Activated naive CD4-positive, alpha-beta T cell treated with Interleukin-2 at 50 U/mL for 16 hours (primary cell): ENCODE results near the gene CCDC201.
"Not testable (repeated sequence)": the region's sequence is repeated elsewhere in the genome, so short reads cannot be mapped to it uniquely, and the experiment has no call there.

Experiments
- DNase-seq: peaks from one replicate; pipeline ENCODE4 v3.0.0-alpha.2; 2020

CCDC201 gene

DNA sequence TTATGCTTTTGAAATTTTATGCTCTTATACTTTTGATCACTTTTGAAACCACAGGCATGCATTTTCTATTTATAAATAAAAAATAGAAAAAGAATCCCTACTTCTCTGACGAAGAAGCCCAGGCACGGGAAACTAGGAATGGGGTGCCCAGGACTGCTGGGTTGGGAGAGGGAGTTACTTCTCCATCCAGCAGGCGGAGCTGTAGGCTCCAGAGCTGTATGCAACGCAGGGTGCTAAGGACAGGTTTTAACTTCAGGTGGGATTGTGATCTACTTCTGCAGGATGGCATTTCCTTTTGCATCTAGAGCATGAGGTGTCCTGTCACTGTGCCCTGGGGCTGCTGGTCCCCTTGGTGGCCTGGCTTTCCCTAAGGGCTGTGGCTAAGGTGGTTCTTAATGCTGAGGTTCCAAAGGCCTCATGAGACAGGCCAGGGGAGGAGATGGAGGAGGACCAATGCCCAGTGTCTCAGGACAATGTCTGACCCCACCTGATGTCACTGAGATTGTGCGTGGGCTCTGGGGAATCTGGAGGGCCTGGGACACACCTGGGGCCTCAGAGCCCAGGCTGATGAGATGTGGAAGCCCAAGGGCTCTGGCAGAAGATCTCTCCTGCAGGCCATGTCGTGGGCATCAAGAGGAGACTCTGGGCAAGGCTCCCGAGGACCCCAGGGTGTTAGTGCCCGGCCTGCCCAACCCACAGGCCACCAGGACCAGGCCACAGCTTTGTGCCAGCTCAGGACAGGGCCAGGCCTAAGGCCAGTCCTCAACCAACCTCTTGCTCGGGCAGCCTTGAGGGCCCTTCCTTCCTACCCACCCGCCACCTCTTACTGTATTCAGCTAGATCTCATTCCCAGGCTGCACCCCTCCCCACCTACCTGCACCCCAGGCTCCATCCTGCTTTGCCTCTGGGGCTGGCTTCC lies 507 bp downstream of the CCDC201 start:
- DNase-seq, result no peak

DNA sequence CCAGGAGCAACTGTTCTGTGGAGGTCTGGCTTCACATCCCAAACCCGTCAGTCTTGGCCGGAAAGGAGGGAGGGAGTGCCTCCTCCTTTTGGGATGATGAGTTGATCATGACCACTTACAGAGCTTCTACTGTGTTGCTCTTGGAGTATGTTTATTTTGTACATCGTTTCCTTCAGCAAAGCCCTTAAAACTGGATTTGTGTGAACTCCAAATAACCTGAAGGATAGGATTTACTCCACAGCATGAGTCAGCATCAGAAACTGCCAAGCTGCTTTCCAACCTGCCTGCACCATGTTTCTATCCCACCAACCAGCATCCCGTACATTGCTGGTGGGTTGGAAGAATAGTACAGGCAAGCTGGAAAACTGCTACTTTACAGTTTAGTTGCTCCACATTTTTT lies 3.5 kb downstream of the CCDC201 start:
- DNase-seq, result no peak

DNA sequence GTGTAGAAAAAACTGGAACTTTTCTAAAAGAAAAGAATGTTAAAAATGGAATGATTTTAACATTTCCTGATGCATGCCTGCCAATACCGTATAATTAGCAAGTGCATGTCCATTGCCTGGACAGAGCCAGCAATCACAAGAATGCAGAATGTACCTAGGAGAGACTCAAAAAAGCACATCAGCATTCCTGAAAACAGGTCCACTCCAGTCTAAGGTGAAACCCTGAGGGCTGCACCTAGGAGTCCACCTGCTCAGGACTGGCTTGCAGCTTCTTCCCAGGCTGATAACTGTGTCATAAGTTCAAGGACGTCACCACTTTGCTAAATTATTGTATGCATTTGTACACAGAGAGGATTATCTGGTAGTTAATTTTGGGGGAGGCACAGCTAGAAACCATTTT lies 5.4 kb downstream of the CCDC201 start:
- no peak for DNase-seq

DNA sequence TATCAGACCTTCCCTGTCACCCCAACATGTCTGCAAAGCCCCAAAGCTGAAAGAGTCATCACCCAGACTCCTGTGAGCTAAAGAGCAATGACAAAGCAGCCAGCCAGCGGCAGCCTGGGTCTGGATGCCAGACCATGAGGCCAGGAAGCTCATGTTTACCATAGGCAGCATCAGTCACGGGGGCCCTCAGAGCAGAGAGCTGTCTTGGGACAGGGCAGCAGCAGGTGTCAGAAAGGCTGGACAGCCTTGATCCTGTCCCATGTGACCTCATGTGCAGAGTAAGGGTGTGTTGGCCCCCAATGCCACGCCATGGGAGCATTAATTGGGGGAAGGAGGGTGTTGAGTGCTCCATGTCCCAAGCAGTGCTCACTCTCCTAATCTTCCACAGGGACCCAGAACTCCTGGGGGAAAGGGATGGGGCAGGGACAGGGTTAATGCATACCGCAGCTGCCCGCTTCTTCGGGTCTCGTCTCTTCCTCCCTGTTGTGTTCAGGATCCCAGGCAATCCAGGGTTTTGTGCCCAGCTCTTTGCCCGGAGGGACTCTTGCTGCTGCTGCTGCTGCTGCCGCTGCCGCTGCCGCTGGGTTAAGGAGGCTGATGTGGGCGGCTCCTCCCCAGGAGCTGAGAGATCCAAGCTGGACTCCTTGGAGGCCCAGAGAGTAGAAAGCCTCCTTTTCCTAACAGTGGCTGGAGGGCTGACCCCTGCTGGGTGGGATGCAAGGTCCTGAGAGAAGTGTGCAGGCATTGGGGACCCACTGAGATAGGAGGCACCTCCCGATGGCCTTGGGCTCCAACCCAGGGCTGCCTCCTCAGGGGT lies 7.1 kb downstream of the CCDC201 start:
- DNase-seq, result no peak

DNA sequence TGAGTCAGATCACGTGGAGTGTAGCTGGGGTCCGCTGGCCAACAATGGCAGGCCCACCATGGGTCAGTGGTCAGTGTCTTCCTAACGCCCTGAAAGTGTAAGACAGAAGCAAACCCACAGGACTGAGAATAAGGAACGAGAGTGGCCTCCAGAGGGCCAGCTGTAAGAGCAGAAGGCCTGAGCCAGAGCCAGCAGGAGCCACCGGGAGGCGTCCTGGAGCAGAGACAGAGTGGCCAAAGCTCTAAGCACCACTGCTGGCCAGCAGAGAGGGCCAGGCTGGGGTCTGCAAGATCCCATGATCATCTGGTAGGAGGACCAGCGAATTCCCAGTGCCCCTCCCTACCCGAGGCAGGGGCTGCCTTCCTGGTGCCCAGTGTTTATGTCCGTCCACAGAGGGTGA lies 9.2 kb downstream of the CCDC201 start:
- DNase-seq, result no peak

DNA sequence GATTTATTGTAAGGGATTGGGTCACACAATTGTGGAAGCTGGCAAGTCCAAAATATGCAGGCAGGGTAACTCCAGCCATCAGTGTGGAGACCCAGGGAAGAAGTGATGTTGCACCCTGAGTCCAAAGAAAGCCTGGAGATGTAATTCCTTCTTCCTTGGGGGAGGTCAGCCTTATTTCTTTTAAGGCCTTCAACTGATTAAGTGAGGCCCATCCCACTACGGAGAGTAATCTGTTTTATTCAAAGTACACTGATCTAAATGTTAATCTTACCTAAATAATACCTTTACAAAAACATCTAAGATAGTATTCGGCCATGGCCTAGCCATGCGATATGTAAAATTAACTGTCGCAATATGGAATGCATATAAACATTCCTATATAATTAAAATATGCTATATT lies 16.0 kb downstream of the CCDC201 start:
- DNase-seq, result not testable (repeated sequence)

DNA sequence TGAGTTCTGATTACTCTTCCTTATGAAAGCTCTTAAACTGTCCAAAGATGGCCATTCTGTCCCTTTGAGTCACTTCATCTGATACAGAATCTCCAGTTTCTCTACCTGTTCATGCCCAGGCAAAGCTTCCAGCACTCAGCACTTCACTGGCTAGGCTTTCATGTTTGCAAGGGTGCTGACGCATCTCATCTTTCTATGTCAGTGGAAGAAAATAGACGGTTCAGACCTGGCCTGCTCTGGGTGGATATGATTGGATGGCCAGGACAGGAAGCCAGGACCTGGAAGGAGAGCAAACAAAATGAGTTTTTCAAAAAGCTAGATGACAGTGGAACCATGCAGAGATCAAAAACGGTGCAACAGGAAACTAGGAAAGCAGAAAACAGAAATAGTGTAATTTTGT lies 17.2 kb downstream of the CCDC201 start:
- DNase-seq, result not testable (repeated sequence)

DNA sequence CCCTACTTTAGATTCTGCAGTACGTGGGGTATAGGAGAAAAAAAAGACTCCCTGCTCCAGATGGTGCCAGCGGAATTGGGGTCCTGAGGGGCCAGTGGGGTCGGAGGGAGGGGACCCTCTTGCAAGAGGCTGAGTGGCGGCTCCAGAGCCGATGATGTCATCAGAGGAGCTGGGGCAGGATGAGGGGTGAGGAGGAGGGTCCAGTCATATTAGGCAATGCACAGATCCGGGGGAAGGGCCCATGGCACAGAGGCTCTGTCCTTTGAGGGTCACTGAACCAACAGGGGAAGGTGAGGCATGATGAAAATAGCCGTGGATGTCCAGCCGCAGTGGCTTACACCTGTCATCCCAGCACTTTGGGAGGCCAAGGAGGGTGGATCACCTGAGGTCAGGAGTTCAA lies 19.4 kb downstream of the CCDC201 start:
- not testable (repeated sequence) for DNase-seq

DNA sequence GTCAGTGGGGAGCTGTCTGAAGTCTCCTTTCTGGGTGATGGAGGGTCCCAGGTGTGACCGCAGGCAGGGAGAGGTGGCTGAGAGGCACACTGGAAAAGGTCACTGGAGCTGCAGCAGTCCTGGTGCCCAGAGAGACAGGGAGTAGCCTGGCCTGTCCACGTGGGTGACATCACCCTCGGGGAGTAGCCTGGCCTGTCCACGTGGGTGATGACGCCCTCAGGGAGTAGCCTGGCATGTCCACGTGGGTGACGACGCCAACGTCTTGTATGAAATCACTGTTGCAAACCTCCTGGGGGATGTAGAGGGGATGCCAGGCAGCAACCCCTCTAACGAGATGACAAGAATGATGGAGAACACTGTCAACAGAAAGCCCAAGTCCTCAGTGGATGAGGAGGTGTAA lies 19.9 kb downstream of the CCDC201 start:
- DNase-seq, result not testable (repeated sequence)

DNA sequence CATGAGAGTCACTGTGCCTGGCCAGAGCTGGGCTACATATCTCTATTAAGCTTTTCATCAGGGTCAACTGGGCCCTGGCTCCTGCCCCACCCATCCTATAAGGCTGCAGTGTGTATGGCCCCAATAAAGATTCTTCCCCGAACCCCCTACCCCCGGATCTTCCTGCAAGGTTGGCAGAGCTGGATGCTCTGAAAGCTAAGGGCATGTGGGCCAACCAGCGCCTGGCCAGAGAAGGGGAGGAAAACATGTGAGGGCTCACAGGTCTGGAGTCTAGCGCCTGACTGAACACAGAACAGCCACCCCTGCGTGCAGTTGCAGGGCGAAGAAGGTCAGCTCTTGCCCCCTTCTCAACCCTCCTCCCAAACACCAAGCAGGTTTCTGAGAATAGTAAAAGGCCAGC lies 24.1 kb downstream of the CCDC201 start:
- DNase-seq, result not testable (repeated sequence)

DNA sequence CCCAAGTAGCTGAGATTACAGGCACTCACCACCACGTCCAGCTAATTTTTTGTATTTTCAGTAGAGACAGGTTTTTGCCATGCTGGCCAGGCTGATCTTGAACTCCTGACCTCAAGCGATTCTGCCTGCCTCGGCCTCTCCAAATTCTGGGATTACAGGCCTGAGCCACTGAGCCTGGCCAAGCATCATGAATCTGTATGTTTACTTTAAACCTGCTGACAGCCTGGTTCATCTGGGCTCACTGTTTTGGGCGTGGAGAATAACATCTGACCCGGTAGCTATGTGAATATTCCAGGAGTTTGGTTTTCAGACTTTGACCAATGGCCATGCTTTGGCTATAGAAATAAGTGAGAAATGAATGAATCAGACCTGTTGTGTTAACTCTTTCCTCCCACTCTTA lies 26.3 kb downstream of the CCDC201 start:
- not testable (repeated sequence) for DNase-seq

DNA sequence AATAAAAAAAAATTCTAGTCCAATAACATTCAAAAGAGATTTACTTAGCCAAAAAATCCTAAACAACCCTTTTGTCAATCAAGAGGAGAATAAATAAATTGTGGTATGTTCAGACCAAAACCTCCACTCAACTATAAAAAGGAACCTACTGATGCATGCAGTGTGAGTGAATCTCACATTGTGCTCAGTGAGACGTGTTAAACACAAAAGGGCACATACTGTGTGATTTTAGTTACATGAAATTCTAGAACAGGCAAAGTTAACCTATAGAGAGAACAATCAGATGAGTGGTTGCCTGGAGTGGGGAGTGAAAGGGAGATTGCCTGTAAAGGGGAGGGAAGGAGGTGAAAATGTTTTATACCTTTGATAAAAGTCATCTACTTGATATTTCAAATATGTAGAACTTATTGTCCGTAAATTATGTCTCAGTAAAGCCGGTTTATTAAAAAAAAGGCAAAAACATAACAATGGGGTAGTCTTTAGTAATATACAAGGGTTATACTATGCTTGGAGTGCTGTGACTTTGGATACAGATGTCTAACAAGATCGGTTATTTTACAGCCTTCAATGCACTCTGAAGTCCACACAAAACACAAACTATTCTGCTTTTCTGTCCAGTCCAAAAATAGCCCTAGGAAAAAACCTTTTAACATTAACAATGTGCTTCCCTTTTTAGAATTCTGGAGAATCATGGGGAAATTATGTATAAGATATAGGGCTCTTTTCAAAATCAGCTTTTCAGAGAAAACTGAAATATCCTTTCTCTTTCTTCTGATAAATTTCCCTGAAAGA lies 30.8 kb downstream of the CCDC201 start:
- DNase-seq, result not testable (repeated sequence)

DNA sequence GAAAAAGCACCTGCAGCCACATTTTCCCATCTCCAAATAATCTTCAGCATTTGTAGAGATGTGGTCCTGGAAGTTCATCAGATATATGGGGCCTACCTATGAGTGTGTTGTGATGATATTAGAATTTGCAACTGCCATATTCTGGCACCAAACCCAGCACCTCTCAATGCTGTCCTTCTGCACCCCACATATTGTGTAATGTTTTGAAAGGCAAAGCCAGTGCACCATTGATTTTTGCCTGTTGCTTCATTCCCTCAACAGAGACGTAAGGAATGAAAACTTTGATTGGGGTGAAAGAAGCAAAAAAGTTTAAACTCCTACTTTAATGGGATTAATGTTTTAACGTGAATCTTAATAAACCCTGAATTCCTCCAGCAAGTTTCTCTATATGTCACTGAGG lies 34.0 kb downstream of the CCDC201 start:
- DNase-seq, result not testable (repeated sequence)

DNA sequence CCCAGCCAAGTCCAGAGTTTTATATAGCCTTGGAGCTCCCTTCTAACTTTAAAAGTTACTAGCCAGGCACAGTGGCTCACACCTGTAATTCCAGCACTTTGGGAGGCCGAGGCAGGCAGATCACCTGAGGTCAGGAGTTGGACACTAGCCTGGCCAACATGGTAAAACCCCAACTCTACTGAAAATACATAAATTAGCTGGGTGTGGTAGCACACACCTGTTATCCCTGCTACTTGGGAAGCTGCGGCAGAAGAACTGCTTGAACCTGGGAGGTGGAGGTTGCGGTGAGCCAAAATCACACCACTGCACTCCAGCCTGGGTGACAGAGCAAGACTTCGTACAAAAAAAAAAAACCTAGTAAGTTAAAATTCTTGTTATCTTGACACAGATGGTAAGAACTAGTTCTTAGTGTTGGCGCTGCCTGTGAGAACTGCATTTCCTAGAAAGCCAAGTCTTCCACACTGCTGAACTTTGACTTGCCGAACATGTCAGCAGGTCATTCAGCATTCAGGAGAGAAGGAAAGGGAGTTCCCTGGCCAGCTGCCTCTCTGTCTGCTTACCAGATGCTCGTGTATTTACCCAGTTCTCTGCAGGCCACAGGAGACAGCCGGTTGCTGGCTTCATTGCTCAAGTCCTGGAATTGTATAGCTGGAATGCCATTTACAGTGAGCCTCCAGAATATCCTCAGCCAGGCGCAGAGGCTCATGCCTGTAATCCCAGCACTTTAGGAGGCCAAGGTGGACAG lies 40.3 kb downstream of the CCDC201 start:
- not testable (repeated sequence) for DNase-seq

DNA sequence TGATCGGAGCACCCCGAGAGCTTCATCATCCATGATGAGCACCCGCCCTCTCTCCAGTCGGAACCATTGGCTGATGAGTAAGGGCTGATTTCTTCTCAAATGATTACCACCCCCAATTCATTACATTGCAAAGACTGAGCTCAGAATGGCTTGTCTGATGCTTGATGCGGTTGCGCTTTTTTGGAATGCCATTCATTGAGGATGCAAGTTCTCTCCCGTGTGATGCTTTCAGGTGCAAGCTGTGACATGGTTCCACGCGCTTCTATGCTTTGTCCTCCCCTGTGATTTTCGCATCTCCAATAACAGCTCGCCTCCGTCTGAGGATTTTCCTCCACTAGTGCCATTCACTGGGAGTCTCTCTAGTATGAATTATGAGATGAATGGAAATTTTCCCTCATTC lies 43.0 kb downstream of the CCDC201 start:
- not testable (repeated sequence) for DNase-seq

DNA sequence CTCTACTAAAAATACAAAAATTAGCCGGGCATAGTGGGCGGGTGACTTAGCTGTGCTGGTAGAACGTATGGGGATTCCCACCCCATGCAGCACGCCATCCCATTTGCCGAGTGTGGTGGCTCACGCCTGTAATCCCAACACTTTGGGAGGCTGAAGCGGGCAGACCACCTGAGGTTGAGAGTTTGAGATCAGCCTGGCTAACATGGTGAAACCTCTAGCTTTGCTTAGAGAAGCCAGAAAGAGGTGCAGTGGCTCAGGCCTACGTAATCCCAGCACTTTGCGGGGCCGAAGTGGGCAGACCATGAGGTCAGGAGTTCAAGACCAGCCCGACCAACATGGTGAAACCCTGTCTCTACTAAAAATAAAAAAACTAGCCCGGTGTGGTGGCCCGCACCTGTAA lies 45.2 kb downstream of the CCDC201 start:
- not testable (repeated sequence) for DNase-seq

DNA sequence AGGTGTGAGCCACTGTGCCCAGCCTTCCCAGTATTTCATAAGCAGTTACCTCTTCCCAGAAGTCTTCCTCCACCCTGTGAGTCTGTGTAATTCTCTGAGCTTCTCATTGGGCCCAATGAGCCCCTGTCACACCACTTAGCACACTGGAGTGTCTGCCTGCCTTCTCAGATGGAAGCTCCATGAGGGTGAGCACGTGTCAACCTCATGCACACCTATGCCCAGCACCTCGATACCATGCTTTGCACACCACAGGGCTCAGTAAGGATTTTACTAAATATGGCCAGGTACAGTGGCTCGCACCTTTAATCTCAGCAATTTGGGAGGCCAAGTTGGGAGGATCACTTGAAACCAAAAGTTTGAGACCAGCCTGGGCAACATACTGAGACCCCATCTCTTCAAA lies 46.3 kb downstream of the CCDC201 start:
- DNase-seq, result not testable (repeated sequence)

DNA sequence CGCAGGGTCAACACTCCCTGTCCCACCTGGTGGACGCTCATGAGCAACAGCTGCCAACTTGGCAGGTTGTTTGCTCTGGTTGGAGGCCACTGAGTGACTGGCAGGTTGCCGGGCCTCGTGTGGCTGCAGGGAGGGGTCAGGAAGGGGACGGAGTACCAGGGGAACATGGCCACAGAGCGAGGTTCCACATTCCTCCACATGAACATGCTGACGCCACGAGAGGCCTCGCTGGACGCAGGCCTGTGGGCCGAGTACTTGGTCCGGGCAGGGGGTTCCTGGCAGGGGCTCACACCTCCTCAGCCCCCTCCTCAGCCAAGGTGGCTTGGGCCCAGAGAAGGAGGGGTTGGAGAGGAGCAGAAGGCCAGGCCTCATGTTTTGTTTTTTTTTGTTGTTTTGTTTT lies 54.1 kb downstream of the CCDC201 start:
- not testable (repeated sequence) for DNase-seq

DNA sequence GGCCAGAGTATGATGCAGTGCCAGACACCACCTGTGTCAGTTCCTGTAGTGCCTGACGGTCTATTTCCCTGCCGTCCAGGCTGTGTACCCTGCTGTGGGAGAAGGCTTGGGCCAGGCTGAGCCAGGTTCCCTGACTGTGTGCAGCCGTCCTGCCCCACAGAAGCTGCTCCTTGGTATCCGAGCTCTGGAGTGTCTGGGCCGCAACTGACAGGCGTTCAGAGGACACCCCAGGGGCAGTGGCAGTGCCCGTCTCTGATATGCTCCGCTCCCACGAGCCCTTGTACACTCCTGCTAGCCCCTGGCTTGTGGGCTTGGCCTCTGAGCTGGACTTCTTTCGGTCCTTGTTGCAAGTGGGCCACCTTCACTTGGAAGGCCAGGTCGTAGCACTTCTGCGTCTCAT lies 55.0 kb downstream of the CCDC201 start:
- DNase-seq, result not testable (repeated sequence)

DNA sequence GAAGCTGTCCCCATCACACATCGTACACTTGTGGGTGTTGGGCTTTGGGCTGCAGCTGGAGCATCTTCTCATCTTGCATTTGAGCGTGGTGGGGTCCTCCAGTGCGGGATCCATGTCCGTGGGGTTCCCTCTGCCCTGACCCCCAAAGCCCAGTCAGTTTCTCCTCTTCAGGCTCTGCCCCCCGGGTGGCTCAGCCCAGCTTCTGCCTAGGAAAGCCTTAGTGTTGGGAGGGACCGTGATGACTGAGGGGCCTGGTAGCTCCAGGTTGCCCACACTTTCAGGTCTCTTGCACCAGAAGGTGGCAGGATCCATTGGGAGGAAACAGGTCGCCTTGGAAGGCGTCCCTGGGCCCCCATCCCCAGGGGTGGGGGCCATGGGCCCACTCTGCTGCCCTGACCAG lies 55.9 kb downstream of the CCDC201 start:
- DNase-seq, result not testable (repeated sequence)

DNA sequence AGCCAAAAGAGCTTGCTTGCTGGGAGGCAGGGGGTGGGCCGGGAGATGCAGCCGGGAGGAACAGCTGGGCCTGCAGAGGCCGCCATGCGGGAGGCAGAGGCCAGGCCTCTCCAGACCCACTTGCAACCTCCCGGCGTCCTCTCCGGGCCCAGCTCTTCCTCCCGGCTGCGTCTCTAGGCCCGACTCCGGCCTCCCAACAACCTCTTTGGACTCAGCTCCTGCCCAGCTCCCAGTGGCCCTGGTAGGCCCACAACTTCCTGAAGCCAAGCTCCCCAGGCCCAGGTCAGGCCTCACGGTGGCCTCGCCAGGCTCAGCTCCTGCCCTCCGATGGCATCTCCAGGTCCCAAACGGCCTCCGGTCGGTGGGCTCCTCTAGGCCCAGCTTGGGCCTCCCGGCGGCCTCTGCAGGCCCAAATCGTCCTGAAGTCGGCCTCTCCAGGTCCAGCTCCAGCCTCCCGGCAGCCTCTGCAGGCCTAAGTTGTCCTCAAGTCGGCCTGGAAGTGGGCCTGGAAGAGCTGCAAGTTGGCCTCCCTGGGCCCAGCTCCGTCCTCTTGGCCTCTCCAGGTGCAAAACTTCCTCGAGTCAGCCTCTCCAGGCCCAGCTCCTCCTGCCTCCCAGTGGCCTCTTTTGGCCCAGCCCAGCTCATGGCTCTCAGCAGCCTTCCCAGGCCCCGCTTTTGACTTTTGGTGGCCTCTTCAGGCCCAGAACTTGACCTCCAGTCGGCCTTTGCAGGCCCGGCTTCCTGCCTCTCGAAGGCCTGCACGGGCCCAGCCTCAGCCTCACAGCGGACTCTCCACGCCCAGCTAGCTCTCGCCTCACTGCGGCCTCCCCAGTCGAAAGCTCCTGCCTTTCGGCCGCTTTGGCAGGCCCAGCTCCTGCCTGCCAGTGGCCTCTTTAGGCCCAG lies 58.4 kb downstream of the CCDC201 start:
- not testable (repeated sequence) for DNase-seq
